Glutamatergic neuron (in vitro differentiated cells): Measurements from ENCODE around the gene SYTL1. TPM values are rescaled to one million over a fixed set of nuclear protein-coding genes. Genes with fewer than 3 reads are reported as not detected.
A peak's percentile ranks its signal among the peaks of the same experiment; 100 is the strongest.

ENCODE experiments used
- DNase-seq: peaks from one replicate; pipeline ENCODE4 v3.0.0; 2022
- H3K27ac Mint-ChIP-seq: one replicate; pipeline ENCODE4 v1.8.0; 2020; ENCODE audit warnings: mild to moderate bottlenecking, mixed read lengths, inconsistent platforms; ENCODE audit not compliant: unreplicated experiment
- H3K27me3 Mint-ChIP-seq: one replicate; pipeline ENCODE4 v1.8.0; 2020; ENCODE audit warnings: mild to moderate bottlenecking, moderate library complexity, mixed read lengths, inconsistent platforms; ENCODE audit not compliant: unreplicated experiment
- H3K36me3 Mint-ChIP-seq: one replicate; pipeline ENCODE4 v1.8.0; 2020; ENCODE audit warnings: mild to moderate bottlenecking, mixed read lengths, inconsistent platforms; ENCODE audit not compliant: unreplicated experiment
- H3K4me1 Mint-ChIP-seq: one replicate; pipeline ENCODE4 v1.8.0; 2020; ENCODE audit warnings: mild to moderate bottlenecking, low read depth, mixed read lengths, inconsistent platforms; ENCODE audit not compliant: unreplicated experiment
- H3K4me3 Mint-ChIP-seq: one replicate; pipeline ENCODE4 v1.8.0; 2020; ENCODE audit warnings: mild to moderate bottlenecking, mixed read lengths, inconsistent platforms; ENCODE audit not compliant: unreplicated experiment
- H3K9me3 Mint-ChIP-seq: one replicate; pipeline ENCODE4 v1.8.0; 2020; ENCODE audit warnings: mild to moderate bottlenecking, moderate library complexity, mixed read lengths, inconsistent platforms; ENCODE audit not compliant: unreplicated experiment
- total RNA-seq: library from RNA; stranded (reverse); fragmentation: NEBNext Ultra II Directional; extraction: Animal tissue kit (Norgen Biotek cat#: 25700); gene quantifications from one replicate; pipeline ENCODE4 v1.2.1, GENCODE V29; 2021; ENCODE audit not compliant: unreplicated experiment
- TF ChIP-seq, protein P1 (sequence below): fragments of 200-600 bp; sonication (generic); IDR thresholded peaks from one replicate; pipeline ENCODE4 v1.5.0; 2021; ENCODE audit not compliant: partially characterized antibody, unreplicated experiment

SYTL1 gene
- total RNA-seq, 1 donor from 2014 or later, result 3.2 TPM

DNA sequence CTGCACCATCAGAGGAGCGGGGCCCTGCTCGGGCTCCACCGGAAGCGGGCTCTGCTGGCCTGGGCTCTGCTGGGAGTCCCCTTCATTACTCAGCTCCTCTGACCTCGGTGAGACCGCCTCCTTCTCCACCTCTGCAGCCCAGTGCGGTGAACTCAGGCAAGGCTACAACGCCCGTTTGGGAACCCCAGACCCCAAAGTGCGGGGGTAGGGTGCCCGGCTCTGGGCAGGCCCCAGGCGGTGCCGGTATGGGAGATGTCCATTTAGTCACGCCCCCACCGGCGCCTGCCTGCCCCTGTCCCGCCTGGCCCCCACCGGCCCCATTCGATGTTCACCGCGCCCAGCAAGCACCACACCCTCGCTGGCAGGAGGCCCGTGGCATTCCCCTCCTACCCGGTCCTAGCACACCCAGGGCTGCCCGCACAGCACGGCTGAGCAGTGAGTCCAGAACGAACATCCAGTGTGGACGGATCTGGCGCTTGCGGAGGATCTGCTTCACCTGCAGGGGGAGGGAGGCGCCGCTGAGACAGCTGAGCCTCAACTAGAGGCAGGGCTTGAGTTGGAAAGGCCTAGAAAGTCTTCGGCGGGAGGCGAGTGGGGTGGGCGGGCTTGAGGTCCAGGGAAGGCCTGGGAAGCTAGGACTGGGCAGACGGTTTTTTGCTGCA lies 14.9 kb downstream of the SYTL1 start:
- Mint-ChIP-seq H3K27ac (no peak overlapping the region), H3K36me3 (no peaks in the 10 kb centered on the region), H3K4me1 (peaks cover 4% of the 10 kb centered on the region), H3K27me3 (peaks cover 9% of the 10 kb centered on the region), H3K4me3 (no peak overlapping the region), H3K9me3 (peaks cover 5% of the 10 kb centered on the region)
- TF ChIP-seq, protein P1, sequence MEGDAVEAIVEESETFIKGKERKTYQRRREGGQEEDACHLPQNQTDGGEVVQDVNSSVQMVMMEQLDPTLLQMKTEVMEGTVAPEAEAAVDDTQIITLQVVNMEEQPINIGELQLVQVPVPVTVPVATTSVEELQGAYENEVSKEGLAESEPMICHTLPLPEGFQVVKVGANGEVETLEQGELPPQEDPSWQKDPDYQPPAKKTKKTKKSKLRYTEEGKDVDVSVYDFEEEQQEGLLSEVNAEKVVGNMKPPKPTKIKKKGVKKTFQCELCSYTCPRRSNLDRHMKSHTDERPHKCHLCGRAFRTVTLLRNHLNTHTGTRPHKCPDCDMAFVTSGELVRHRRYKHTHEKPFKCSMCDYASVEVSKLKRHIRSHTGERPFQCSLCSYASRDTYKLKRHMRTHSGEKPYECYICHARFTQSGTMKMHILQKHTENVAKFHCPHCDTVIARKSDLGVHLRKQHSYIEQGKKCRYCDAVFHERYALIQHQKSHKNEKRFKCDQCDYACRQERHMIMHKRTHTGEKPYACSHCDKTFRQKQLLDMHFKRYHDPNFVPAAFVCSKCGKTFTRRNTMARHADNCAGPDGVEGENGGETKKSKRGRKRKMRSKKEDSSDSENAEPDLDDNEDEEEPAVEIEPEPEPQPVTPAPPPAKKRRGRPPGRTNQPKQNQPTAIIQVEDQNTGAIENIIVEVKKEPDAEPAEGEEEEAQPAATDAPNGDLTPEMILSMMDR, result no peak
- DNase-seq, result peak; percentile 33

DNA sequence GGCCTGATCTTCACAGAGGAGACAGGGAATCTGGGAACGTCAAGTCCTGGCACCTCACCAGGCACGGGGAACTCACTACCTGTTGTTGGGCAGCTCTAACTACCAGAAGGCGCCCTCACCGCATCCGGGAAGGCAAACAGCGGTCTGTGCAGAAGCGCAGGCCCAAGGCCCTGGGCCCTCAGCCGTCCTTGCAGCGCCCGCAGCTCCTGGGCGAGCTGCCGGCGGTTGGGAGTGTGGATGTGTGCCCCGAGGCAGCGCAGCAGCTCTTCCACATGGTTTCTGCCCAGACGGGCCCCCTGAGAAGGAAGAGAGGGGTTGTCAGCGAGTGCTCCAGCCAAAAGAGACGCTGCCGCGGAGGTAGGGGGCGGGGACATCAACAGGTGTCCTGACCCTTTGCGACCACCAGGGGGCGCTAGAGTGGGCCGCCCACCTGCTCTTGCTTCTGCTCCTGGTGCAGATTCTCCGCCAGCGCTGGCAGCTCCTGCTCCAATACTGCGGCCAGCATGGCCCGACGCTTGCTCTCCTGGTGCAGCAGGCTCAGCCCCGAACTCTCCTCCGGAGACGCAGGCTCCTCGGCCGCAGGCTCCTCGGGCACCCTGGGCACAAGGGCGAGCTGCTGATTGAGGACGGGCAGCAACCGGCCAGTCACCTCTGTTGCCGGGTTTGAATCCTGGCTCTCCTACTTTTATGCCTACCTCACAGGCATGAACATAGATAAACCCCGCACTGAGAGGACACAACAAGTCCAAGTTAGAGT lies 15.6 kb downstream of the SYTL1 start:
- Mint-ChIP-seq H3K9me3 (peaks cover 7% of the 10 kb centered on the region), H3K4me3 (no peak overlapping the region), H3K4me1 (peaks cover 4% of the 10 kb centered on the region), H3K36me3 (no peaks in the 10 kb centered on the region), H3K27ac (no peak overlapping the region), H3K27me3 (peaks cover 9% of the 10 kb centered on the region)
- peak; percentile 83 for DNase-seq
- TF ChIP-seq, protein P1, result peak; percentile 100

DNA sequence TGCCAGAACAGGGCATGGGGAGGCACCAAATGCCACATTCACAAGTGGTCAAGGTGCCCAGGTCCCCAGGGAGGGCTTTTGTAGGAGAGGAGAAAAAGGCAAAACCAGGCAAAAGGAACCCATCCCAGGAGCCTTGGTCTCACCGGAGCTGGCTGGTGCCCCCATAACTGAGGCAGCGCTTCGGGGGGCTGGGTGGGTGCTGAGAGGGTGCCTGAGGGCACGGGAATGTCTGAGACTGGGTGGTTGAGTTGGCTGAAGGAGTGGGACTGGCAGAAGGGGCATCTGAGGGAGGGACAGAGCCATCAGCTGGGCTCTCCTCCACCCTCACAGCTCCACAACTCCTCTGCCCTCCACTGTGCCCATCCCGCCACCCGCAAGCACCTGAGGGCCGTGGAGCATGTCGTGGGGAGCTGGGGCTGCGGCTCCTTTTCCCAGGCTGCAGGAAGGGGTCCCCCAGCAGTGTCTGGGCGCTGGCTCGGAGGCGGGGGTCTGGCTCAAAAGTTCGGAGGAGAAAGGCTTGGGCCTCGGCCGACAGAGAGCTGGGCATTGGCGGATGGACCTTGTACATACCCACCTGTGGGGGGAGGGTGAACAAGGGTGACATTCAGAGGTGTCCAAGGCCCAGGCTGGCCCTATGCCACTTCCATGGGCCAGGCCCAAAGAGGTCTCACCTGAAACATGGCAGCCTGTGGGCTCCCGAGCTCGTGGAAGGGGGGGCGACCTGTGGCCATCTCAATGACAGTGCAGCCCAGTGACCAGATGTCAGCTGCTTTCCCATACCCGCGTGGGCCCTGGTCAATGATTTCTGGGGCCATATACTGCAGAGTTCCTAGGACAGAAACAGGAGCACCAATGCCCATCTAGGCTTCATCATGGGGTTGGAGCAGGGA lies 16.5 kb downstream of the SYTL1 start:
- no peak overlapping the region for H3K27ac Mint-ChIP-seq
- no peaks in the 10 kb centered on the region for H3K36me3 Mint-ChIP-seq
- peaks cover 9% of the 10 kb centered on the region for H3K27me3 Mint-ChIP-seq
- peaks cover 7% of the 10 kb centered on the region for H3K9me3 Mint-ChIP-seq
- DNase-seq, result no peak
- H3K4me1 Mint-ChIP-seq, result peaks cover 4% of the 10 kb centered on the region
- H3K4me3 Mint-ChIP-seq, result no peak overlapping the region
- TF ChIP-seq, protein P1, result no peak

- Mint-ChIP-seq H3K27ac (no peak overlapping the region), H3K9me3 (peaks cover 7% of the 10 kb centered on the region), H3K4me3 (peak overlapping the region; percentile 43), H3K36me3 (no peaks in the 10 kb centered on the region), H3K27me3 (peaks cover 9% of the 10 kb centered on the region), H3K4me1 (peaks cover 4% of the 10 kb centered on the region)
- TF ChIP-seq, protein P1, result no peak
- DNase-seq, result no peak
These were observed 17.1 kb downstream of the SYTL1 start for GRCh38 chr1:27358928-27359313.
